ENCODE data around the gene A3GALT2. TPM values are rescaled to one million over a fixed set of nuclear protein-coding genes. Genes with fewer than 3 reads are reported as not detected.

The A3GALT2 gene
- total and polyA plus RNA-seq, 4 donors, result not detected

GRCh38 chr1:33368431-33368830 is 47.5 kb upstream of the A3GALT2 start:
- no peaks in the 10 kb centered on the region for H3K27me3 ChIP-seq (ENCODE audit: control insufficient read depth in 4 of 4, insufficient read depth in 4 of 4, low read length in 3 of 4)
- WGBS, result 87% methylated on average over 15 of the region's 15 CpGs
- H3K36me3 ChIP-seq (ENCODE audit: control insufficient read depth in 4 of 4, insufficient read depth in 3 of 4, low read depth in 1 of 4, low read length in 3 of 4), result peaks cover 0 to 8% (median 3%) of the 10 kb centered on the region in 4 donors
- no peak overlapping the region for H3K4me3 ChIP-seq (ENCODE audit: low read depth in 1 of 3, low read length in 3 of 3)
- no peak for TF ChIP-seq HNF4G (IDR thresholded peaks at IDR 0.05)
- TF ChIP-seq NR2F2 (IDR thresholded peaks at IDR 0.05), result no peak
- TF ChIP-seq RAD21 (IDR thresholded peaks at IDR 0.05), result no peak
- no peak for TF ChIP-seq HNF4A (conservative IDR thresholded peaks at IDR 0.05)
- no peak for TF ChIP-seq FOXA1 (IDR thresholded peaks at IDR 0.05)
- H3K27ac ChIP-seq (ENCODE audit: low read depth in 1 of 2, low read length in 2 of 2), result no peak overlapping the region
- no peak for DNase-seq (ENCODE audit: low spot score)
- H3K9ac ChIP-seq (ENCODE audit: low read depth in 1 of 2, low read length in 2 of 2), result no peak overlapping the region
- H3K9me3 ChIP-seq (ENCODE audit: control insufficient read depth in 4 of 4, low read length in 3 of 4), result no peaks in the 10 kb centered on the region
- peaks cover 0 to 4% (median 0%) of the 10 kb centered on the region in 4 donors for H3K4me1 ChIP-seq (ENCODE audit: control insufficient read depth in 4 of 4, insufficient read depth in 4 of 4, low read length in 3 of 4)

GRCh38 chr1:33367485-33368405 is 46.8 kb upstream of the A3GALT2 start:
- TF ChIP-seq RAD21 (IDR thresholded peaks at IDR 0.05) (peak; percentile 99 to 100), RXRA (IDR thresholded peaks at IDR 0.05) (peak in 1 of 2 donors; percentile 11), FOXA2 (IDR thresholded peaks at IDR 0.05) (no peak), HNF4G (IDR thresholded peaks at IDR 0.05) (no peak), GABPA (IDR thresholded peaks at IDR 0.05 in 1 of 2, conservative IDR thresholded peaks at IDR 0.05 in 1 of 2) (no peak), FOXA1 (IDR thresholded peaks at IDR 0.05) (no peak), CTCF (IDR thresholded peaks at IDR 0.05; ENCODE audit: low read depth, low read length, missing input control) (peak; percentile 98), ATF3 (IDR thresholded peaks at IDR 0.05) (no peak), SP1 (IDR thresholded peaks at IDR 0.05) (no peak)
- H3K4me1 ChIP-seq (ENCODE audit: control insufficient read depth in 4 of 4, insufficient read depth in 4 of 4, low read length in 3 of 4), result peaks cover 0 to 4% (median 0%) of the 10 kb centered on the region in 4 donors
- no peak overlapping the region for H3K4me3 ChIP-seq (ENCODE audit: low read depth in 1 of 3, low read length in 3 of 3)
- no peaks in the 10 kb centered on the region for H3K27me3 ChIP-seq (ENCODE audit: control insufficient read depth in 4 of 4, insufficient read depth in 4 of 4, low read length in 3 of 4)
- no peaks in the 10 kb centered on the region for H3K9me3 ChIP-seq (ENCODE audit: control insufficient read depth in 4 of 4, low read length in 3 of 4)
- no peak overlapping the region for H3K9ac ChIP-seq (ENCODE audit: low read depth in 1 of 2, low read length in 2 of 2)
- DNase-seq (ENCODE audit: low spot score), result peak; percentile 87
- WGBS, result 37% methylated on average over 23 of the region's 23 CpGs
- peaks cover 0 to 8% (median 3%) of the 10 kb centered on the region in 4 donors for H3K36me3 ChIP-seq (ENCODE audit: control insufficient read depth in 4 of 4, insufficient read depth in 3 of 4, low read depth in 1 of 4, low read length in 3 of 4)
- no peak overlapping the region for H3K27ac ChIP-seq (ENCODE audit: low read depth in 1 of 2, low read length in 2 of 2)

- H3K4me1 ChIP-seq (ENCODE audit: control insufficient read depth in 4 of 4, insufficient read depth in 4 of 4, low read length in 3 of 4), result peaks cover 0 to 4% (median 0%) of the 10 kb centered on the region in 4 donors
- H3K36me3 ChIP-seq (ENCODE audit: control insufficient read depth in 4 of 4, insufficient read depth in 3 of 4, low read depth in 1 of 4, low read length in 3 of 4), result peaks cover 0 to 6% (median 3%) of the 10 kb centered on the region in 4 donors
- H3K4me3 ChIP-seq (ENCODE audit: low read depth in 1 of 3, low read length in 3 of 3), result no peak overlapping the region
- no peaks in the 10 kb centered on the region for H3K27me3 ChIP-seq (ENCODE audit: control insufficient read depth in 4 of 4, insufficient read depth in 4 of 4, low read length in 3 of 4)
- no peak for DNase-seq (ENCODE audit: low spot score)
- no peaks in the 10 kb centered on the region for H3K9me3 ChIP-seq (ENCODE audit: control insufficient read depth in 4 of 4, low read length in 3 of 4)
- H3K9ac ChIP-seq (ENCODE audit: low read depth in 1 of 2, low read length in 2 of 2), result no peak overlapping the region
- WGBS, result 85% methylated on average over 14 of the region's 14 CpGs
- no peak overlapping the region for H3K27ac ChIP-seq (ENCODE audit: low read depth in 1 of 2, low read length in 2 of 2)
- TF ChIP-seq JUND (IDR thresholded peaks at IDR 0.05) (no peak), CTCF (IDR thresholded peaks at IDR 0.05; ENCODE audit: low read depth, low read length, missing input control) (no peak), YY1 (IDR thresholded peaks at IDR 0.05) (no peak), EGR1 (IDR thresholded peaks at IDR 0.05; ENCODE audit: low read depth in 2 of 2) (no peak), RXRA (IDR thresholded peaks at IDR 0.05) (no peak), RAD21 (IDR thresholded peaks at IDR 0.05) (no peak), TAF1 (conservative IDR thresholded peaks at IDR 0.05) (no peak), GABPA (IDR thresholded peaks at IDR 0.05 in 1 of 2, conservative IDR thresholded peaks at IDR 0.05 in 1 of 2) (no peak), FOXA2 (IDR thresholded peaks at IDR 0.05) (no peak), NR2F2 (IDR thresholded peaks at IDR 0.05) (no peak), REST (IDR thresholded peaks at IDR 0.05) (no peak)
Observed at GRCh38 chr1:33366762-33367484, 46.0 kb upstream of the A3GALT2 start.
